Parathyroid adenoma (tissue), 2 donors: ENCODE measurements around the gene TUT4.

ENCODE experiments used
- H2AFZ ChIP-seq: fragments of 300-600 bp; sonication (generic); one replicate; pipeline ENCODE4 v1.7.0; 2017; ENCODE audit warnings: antibody characterized with exemption, mild to moderate bottlenecking
- H3K27ac ChIP-seq: fragments of 300-600 bp; sonication (generic); one replicate; pipeline ENCODE4 v1.7.0; 2017
- H3K27me3 ChIP-seq: fragments of 300-600 bp; sonication (generic); one replicate; pipeline ENCODE4 v1.7.0; 2017; ENCODE audit warnings: low read length; ENCODE audit not compliant: control insufficient read depth, insufficient read depth
- H3K36me3 ChIP-seq: fragments of 300-600 bp; sonication (generic); one replicate; pipeline ENCODE4 v1.7.0; 2017; ENCODE audit warnings: low read length; ENCODE audit not compliant: control insufficient read depth, insufficient read depth
- H3K4me1 ChIP-seq: fragments of 300-600 bp; sonication (generic); one replicate; pipeline ENCODE4 v1.7.0; 2017; ENCODE audit warnings: control low read depth
- H3K4me2 ChIP-seq: fragments of 300-600 bp; sonication (generic); one replicate; pipeline ENCODE4 v1.7.0; 2017; ENCODE audit warnings: low read length
- H3K4me3 ChIP-seq: fragments of 300-600 bp; sonication (generic); one replicate; pipeline ENCODE4 v1.7.0; 2017; ENCODE audit warnings: low read depth, low read length
- H3K79me2 ChIP-seq: fragments of 300-600 bp; sonication (generic); one replicate; pipeline ENCODE4 v1.7.0; 2017; ENCODE audit warnings: control low read depth
- H3K9ac ChIP-seq: fragments of 300-600 bp; sonication (generic); one replicate; pipeline ENCODE4 v1.7.0; 2017; ENCODE audit warnings: mild to moderate bottlenecking
- H3K9me3 ChIP-seq: fragments of 300-600 bp; sonication (generic); one replicate; pipeline ENCODE4 v1.7.0; 2017; ENCODE audit warnings: low read length; ENCODE audit not compliant: control insufficient read depth
- CTCF ChIP-seq: fragments of 300-600 bp; sonication (generic); IDR thresholded peaks from one replicate; pipeline ENCODE4 v1.7.0; 2017; ENCODE audit warnings: antibody characterized with exemption, mild to moderate bottlenecking
- donor health status: primary hyperparathyroidism.

The TUT4 gene

GRCh38 chr1:52520148-52520547 is 32.7 kb downstream of the TUT4 start:
- Histone ChIP-seq H3K4me2 (no peak overlapping the region), H3K4me3 (no peak overlapping the region), H2AFZ (no peak overlapping the region), H3K9me3 (no peaks in the 10 kb centered on the region), H3K9ac (no peak overlapping the region), H3K27ac (no peak overlapping the region), H3K36me3 (no peaks in the 10 kb centered on the region), H3K79me2 (no peaks in the 10 kb centered on the region), H3K4me1 (peaks cover 3% of the 10 kb centered on the region), H3K27me3 (no peaks in the 10 kb centered on the region)
- TF ChIP-seq CTCF, result no peak

GRCh38 chr1:52518962-52519361 is 33.9 kb downstream of the TUT4 start:
- H3K27ac ChIP-seq, result no peak overlapping the region
- H3K9ac ChIP-seq, result no peak overlapping the region
- no peaks in the 10 kb centered on the region for H3K9me3 ChIP-seq
- H3K27me3 ChIP-seq, result no peaks in the 10 kb centered on the region
- no peaks in the 10 kb centered on the region for H3K36me3 ChIP-seq
- H2AFZ ChIP-seq, result no peak overlapping the region
- H3K4me3 ChIP-seq, result no peak overlapping the region
- no peak for TF ChIP-seq CTCF
- no peaks in the 10 kb centered on the region for H3K79me2 ChIP-seq
- H3K4me2 ChIP-seq, result no peak overlapping the region
- peaks cover 3% of the 10 kb centered on the region for H3K4me1 ChIP-seq

DNA sequence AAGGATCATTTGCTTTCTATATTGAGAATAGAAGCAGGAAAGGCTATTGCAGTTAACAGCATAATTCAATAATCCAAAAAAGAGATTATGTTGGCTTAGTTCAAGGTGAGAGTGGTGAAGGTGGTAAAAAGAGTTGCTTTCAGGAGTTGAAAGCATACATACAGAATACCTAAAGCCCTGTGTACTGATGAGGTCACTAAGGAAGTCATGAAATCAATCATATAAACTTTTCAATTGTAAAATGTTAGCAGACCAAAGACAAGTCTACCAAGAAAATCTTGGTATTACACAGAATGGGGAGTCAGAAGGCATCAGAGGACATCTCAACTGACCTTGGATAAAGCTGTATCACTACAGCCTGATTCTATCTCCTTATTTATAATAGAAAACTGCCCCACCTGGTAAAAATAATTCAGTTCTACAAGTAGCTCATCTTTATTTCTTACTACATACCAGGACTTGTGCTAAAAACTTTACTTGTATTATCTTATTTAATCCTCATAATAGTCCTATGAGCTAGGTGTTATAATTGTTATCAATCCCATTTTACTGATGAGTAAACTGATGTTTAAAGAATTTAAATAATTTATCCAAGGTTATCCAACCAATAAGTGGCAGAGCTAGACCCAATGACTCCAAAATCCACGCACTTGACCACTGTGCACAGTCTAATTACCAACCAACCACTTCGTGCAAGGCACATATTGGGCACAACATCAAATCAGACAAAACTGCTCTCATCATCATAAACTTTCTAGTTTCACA is 40.9 kb downstream of the TUT4 start:
- H3K79me2 ChIP-seq, result no peaks in the 10 kb centered on the region
- no peaks in the 10 kb centered on the region for H3K36me3 ChIP-seq

GRCh38 chr1:52511439-52511838 is 41.5 kb downstream of the TUT4 start:
- no peaks in the 10 kb centered on the region for H3K4me1 ChIP-seq
- no peak overlapping the region for H3K9ac ChIP-seq
- H3K27me3 ChIP-seq, result no peaks in the 10 kb centered on the region
- H3K9me3 ChIP-seq, result no peaks in the 10 kb centered on the region
- H3K27ac ChIP-seq, result no peak overlapping the region
- TF ChIP-seq CTCF, result no peak
- no peaks in the 10 kb centered on the region for H3K36me3 ChIP-seq
- H2AFZ ChIP-seq, result no peak overlapping the region
- H3K4me3 ChIP-seq, result no peak overlapping the region
- no peak overlapping the region for H3K4me2 ChIP-seq
- H3K79me2 ChIP-seq, result no peaks in the 10 kb centered on the region

More for the DNA sequence above, 40.9 kb downstream of the TUT4 start:
- no peaks in the 10 kb centered on the region for H3K4me1 ChIP-seq
- no peak for TF ChIP-seq CTCF
- H3K4me2 ChIP-seq, result no peak overlapping the region
- no peak overlapping the region for H2AFZ ChIP-seq
- H3K27me3 ChIP-seq, result no peaks in the 10 kb centered on the region
- no peak overlapping the region for H3K4me3 ChIP-seq
- no peaks in the 10 kb centered on the region for H3K9me3 ChIP-seq
- H3K9ac ChIP-seq, result no peak overlapping the region
- no peak overlapping the region for H3K27ac ChIP-seq
